ENCODE measurements around the gene GNAT2. TPM values are rescaled to one million over a fixed set of nuclear protein-coding genes. Genes with fewer than 3 reads are reported as not detected.

The GNAT2 gene
- total RNA-seq, 2 donors from 2014 or later = not detected

DNA sequence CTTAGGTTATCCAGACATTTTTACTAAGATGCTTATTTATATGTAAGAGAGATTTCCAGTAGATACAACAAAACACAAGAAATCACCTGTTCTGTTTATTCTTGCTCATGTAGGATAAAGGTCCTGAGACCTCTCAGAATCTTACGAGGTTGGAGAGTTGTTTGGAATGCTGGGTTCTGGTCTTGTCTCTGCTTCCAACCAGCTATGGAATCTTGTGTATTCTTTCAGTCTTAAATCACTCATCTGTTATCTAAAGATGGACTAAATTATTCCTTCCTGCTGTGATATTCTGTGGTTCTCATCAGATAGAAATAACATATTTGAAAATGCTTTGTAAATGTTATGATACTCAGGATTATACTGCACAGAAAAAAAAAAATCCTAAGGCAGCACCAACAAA lies 21.3 kb downstream of the GNAT2 start:
- 77% methylated on average over 1 of the region's 1 CpG for WGBS
- Histone ChIP-seq H3K4me1 (replicated peaks) (no peaks in the 10 kb centered on the region), H3K27ac (no peak overlapping the region), H3K27me3 (replicated peaks; ENCODE audit: insufficient read depth) (no peaks in the 10 kb centered on the region), H3K4me3 (no peak overlapping the region), H3K36me3 (no peaks in the 10 kb centered on the region), H3K9me3 (no peaks in the 10 kb centered on the region)
- intact Hi-C loops (cut with DNase I) = no loop called here
- TF ChIP-seq, protein P1, sequence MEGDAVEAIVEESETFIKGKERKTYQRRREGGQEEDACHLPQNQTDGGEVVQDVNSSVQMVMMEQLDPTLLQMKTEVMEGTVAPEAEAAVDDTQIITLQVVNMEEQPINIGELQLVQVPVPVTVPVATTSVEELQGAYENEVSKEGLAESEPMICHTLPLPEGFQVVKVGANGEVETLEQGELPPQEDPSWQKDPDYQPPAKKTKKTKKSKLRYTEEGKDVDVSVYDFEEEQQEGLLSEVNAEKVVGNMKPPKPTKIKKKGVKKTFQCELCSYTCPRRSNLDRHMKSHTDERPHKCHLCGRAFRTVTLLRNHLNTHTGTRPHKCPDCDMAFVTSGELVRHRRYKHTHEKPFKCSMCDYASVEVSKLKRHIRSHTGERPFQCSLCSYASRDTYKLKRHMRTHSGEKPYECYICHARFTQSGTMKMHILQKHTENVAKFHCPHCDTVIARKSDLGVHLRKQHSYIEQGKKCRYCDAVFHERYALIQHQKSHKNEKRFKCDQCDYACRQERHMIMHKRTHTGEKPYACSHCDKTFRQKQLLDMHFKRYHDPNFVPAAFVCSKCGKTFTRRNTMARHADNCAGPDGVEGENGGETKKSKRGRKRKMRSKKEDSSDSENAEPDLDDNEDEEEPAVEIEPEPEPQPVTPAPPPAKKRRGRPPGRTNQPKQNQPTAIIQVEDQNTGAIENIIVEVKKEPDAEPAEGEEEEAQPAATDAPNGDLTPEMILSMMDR (IDR thresholded peaks at IDR 0.05) = no peak
- TF ChIP-seq POLR2A (IDR thresholded peaks at IDR 0.05) (no peak), POLR2AphosphoS5 (IDR thresholded peaks at IDR 0.05) (no peak)
- DNase-seq (ENCODE audit: low spot score) = no peak

DNA sequence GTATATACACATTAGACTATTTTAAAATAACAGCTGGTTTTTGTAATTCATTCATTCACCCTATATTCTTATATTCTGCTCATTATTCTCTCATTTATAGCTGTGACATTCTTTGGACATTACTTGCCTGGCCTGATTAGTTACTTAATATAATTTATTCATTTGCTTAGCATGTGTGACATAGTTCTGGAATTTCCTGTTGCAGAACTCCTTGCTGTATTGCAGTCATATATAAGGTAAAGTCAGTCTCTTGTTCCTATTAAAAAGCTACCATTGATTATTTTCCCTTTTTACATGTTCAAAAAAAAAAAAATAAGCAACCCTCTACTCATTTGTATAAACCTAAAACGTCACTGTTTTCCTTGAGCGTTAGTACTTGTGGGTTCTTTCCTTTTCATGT lies 23.9 kb downstream of the GNAT2 start:
- intact Hi-C loops (cut with DNase I) = no loop called here
- H3K36me3 ChIP-seq = peaks cover 0 to 5% of the 10 kb centered on the region in 2 donors

DNA sequence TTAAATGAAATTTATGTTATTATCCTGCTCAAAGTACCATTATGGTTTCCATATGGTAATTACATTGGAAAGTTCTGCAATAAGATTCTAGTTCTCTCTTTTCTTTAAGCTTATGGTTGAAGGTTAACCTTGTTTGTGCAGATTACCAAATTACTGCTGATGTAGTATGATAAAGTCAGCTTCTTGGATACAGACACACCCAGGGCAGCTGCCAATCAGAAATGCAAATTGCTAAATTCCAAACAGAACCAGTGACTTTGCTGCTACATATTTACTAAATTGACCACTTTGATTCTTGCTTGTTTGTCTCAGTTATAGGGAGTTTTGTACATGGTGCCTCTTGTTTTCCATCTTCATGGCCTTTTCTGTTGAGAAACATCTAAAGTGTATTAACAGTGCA lies 26.5 kb downstream of the GNAT2 start:
- no peak for DNase-seq (ENCODE audit: low spot score)
- intact Hi-C loops (cut with DNase I) = no loop called here
- peaks cover 0 to 5% of the 10 kb centered on the region in 2 donors for H3K36me3 ChIP-seq

More for the DNA sequence above, 23.9 kb downstream of the GNAT2 start:
- Histone ChIP-seq H3K4me3 (no peak overlapping the region), H3K4me1 (replicated peaks) (no peaks in the 10 kb centered on the region), H3K27ac (no peak overlapping the region), H3K27me3 (replicated peaks; ENCODE audit: insufficient read depth) (no peaks in the 10 kb centered on the region), H3K9me3 (no peaks in the 10 kb centered on the region)
- WGBS = 90% methylated on average over 2 of the region's 2 CpGs
- TF ChIP-seq, protein P1 (IDR thresholded peaks at IDR 0.05) = no peak
- no peak for TF ChIP-seq POLR2AphosphoS5 (IDR thresholded peaks at IDR 0.05)
- no peak for TF ChIP-seq POLR2A (IDR thresholded peaks at IDR 0.05)
- DNase-seq (ENCODE audit: low spot score) = no peak

DNA sequence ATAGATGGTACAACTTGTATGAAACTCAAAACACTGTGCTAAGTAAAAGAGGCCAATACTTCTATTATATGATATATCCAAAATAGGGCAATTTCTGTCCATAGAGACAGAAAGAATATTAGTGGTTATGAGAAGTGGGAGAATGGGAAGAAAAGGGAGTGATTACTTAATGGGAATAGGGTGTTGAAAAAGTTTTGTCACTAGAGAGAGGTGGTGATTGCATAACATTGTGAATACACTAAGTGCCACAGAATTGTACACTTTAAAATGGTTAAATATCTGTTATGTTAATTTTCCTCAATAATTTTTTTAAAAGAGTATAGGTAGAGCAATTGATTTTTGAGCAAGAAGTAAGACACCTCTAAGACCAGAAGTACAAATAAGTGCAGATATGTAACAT lies 29.7 kb downstream of the GNAT2 start:
- Histone ChIP-seq H3K27ac (no peak overlapping the region), H3K9me3 (no peaks in the 10 kb centered on the region), H3K27me3 (replicated peaks; ENCODE audit: insufficient read depth) (no peaks in the 10 kb centered on the region), H3K4me1 (replicated peaks) (no peaks in the 10 kb centered on the region), H3K4me3 (no peak overlapping the region), H3K36me3 (peaks cover 0 to 5% of the 10 kb centered on the region in 2 donors)
- DNase-seq (ENCODE audit: low spot score) = no peak
- TF ChIP-seq, protein P1 (IDR thresholded peaks at IDR 0.05) = no peak
- TF ChIP-seq POLR2AphosphoS5 (IDR thresholded peaks at IDR 0.05) = no peak
- no peak for TF ChIP-seq POLR2A (IDR thresholded peaks at IDR 0.05)
- intact Hi-C loops (cut with DNase I) = no loop called here

More for the DNA sequence above, 26.5 kb downstream of the GNAT2 start:
- Histone ChIP-seq H3K27ac (no peak overlapping the region), H3K27me3 (replicated peaks; ENCODE audit: insufficient read depth) (no peaks in the 10 kb centered on the region), H3K9me3 (no peaks in the 10 kb centered on the region), H3K4me1 (replicated peaks) (no peaks in the 10 kb centered on the region), H3K4me3 (no peak overlapping the region)
- TF ChIP-seq POLR2AphosphoS5 (IDR thresholded peaks at IDR 0.05) (no peak), POLR2A (IDR thresholded peaks at IDR 0.05) (no peak)
- TF ChIP-seq, protein P1 (IDR thresholded peaks at IDR 0.05) = no peak

DNA sequence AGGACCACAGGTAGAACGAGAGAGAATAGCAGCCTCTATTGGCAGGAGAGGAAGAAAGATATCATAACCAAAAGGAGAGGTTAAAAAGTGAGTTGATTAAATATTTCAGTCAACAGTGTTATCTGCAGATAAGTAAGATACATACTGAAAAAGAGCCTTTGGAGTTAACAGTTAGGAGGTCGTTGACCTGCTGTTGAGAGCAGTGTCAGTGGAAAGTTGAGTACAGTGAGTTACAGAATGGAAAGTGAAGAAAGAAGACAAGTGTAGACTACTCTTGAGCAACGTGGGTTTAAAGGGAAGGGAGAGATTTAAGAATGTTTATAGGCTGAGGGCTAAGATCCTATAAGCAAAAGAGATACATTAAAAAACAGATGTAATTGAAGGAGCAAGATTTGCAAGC lies 30.2 kb downstream of the GNAT2 start:
- no peaks in the 10 kb centered on the region for H3K4me1 ChIP-seq (replicated peaks)
- no peaks in the 10 kb centered on the region for H3K9me3 ChIP-seq
- H3K36me3 ChIP-seq = peaks cover 0 to 5% of the 10 kb centered on the region in 2 donors
- DNase-seq (ENCODE audit: low spot score) = no peak
- no peaks in the 10 kb centered on the region for H3K27me3 ChIP-seq (replicated peaks; ENCODE audit: insufficient read depth)
- TF ChIP-seq, protein P1 (IDR thresholded peaks at IDR 0.05) = no peak
- TF ChIP-seq POLR2A (IDR thresholded peaks at IDR 0.05) (no peak), POLR2AphosphoS5 (IDR thresholded peaks at IDR 0.05) (no peak)
- no peak overlapping the region for H3K4me3 ChIP-seq
- intact Hi-C loops (cut with DNase I) = no loop called here
- WGBS = 89% methylated on average over 3 of the region's 3 CpGs
- no peak overlapping the region for H3K27ac ChIP-seq

All from prostate gland (tissue), 2 donors.